ENCODE results near the gene PRKCQ.

The PRKCQ gene

DNA sequence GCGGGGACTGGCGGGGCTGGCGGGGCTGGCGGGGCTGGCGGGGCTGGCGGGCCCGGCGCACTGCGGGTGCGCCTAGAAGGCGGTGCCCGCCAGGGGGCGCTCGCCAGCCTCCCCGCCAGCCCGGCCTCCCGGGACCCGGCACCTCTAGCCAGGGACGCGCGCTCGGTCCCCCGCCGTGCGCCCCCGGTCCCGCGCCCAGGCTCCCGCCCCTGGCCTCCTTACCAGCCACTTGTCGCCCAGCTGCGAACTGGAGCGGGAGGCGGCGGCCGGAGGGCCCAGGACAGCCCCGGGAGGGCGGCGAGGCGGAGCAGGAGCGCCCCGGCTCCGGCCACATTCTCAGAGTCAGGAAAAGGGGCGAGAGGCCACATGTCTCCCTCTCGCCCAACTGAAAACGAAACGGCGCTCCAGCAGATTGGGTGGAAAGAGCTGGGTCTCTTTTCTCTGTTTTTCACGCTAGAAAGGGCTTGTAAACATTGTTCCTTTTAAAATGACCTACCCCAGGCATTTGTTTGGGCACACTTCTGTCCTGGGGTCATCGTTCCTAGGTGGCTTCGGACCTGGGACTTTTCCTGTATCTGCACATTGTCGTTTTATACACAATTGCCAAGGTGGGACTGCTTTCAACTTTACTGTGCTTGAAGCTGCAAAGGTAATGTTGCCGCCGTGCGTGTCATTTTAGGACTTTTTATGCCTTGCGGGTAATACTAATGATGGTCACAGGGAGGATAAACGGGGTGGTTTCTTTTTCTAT is 378 bp upstream of the PRKCQ start:
- TF ChIP-seq, protein P1, sequence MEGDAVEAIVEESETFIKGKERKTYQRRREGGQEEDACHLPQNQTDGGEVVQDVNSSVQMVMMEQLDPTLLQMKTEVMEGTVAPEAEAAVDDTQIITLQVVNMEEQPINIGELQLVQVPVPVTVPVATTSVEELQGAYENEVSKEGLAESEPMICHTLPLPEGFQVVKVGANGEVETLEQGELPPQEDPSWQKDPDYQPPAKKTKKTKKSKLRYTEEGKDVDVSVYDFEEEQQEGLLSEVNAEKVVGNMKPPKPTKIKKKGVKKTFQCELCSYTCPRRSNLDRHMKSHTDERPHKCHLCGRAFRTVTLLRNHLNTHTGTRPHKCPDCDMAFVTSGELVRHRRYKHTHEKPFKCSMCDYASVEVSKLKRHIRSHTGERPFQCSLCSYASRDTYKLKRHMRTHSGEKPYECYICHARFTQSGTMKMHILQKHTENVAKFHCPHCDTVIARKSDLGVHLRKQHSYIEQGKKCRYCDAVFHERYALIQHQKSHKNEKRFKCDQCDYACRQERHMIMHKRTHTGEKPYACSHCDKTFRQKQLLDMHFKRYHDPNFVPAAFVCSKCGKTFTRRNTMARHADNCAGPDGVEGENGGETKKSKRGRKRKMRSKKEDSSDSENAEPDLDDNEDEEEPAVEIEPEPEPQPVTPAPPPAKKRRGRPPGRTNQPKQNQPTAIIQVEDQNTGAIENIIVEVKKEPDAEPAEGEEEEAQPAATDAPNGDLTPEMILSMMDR (IDR thresholded peaks at IDR 0.05; ENCODE audit: low read length), result 0 out of 2 replicates have a peak, but pooled peaks have one; percentile 7
- TF ChIP-seq EZH2 (IDR thresholded peaks at IDR 0.05; ENCODE audit: borderline replicate concordance, low read length), result no peak
- H3K9me2 ChIP-seq (ENCODE audit: low read depth, low read length), result no peaks in the 10 kb centered on the region
- no peaks in the 10 kb centered on the region for H3K36me3 ChIP-seq (ENCODE audit: insufficient read depth, low read length)
- H3K27ac ChIP-seq (ENCODE audit: low read depth, low read length, poor library complexity, severe bottlenecking), result no peak overlapping the region
- H3K9me3 ChIP-seq (ENCODE audit: low read length), result no peaks in the 10 kb centered on the region
- H3K4me3 ChIP-seq (ENCODE audit: low read depth, low read length, poor library complexity, severe bottlenecking), result peak overlapping the region; percentile 70
- H3K79me2 ChIP-seq (ENCODE audit: insufficient read depth, low read length), result no peaks in the 10 kb centered on the region
- H4K20me1 ChIP-seq (ENCODE audit: insufficient read depth, low read length), result no peaks in the 10 kb centered on the region
- H3K27me3 ChIP-seq (ENCODE audit: insufficient read depth, low read length), result 0 out of 2 replicates have a peak, but pooled peaks cover 4% of the 10 kb centered on the region
- H3K4me2 ChIP-seq (ENCODE audit: low read length), result peak overlapping the region; percentile 93
- H3K4me1 ChIP-seq (ENCODE audit: insufficient read depth, low read length, severe bottlenecking), result peaks cover 8% of the 10 kb centered on the region
- H3F3A ChIP-seq (ENCODE audit: insufficient read depth, low read length), result no peaks in the 10 kb centered on the region
- H3K9ac ChIP-seq (ENCODE audit: low read length), result peak overlapping the region; percentile 69
- peak overlapping the region; percentile 99; the same call in 1 of the 2 replicates for H2AFZ ChIP-seq (ENCODE audit: low read length)

DNA sequence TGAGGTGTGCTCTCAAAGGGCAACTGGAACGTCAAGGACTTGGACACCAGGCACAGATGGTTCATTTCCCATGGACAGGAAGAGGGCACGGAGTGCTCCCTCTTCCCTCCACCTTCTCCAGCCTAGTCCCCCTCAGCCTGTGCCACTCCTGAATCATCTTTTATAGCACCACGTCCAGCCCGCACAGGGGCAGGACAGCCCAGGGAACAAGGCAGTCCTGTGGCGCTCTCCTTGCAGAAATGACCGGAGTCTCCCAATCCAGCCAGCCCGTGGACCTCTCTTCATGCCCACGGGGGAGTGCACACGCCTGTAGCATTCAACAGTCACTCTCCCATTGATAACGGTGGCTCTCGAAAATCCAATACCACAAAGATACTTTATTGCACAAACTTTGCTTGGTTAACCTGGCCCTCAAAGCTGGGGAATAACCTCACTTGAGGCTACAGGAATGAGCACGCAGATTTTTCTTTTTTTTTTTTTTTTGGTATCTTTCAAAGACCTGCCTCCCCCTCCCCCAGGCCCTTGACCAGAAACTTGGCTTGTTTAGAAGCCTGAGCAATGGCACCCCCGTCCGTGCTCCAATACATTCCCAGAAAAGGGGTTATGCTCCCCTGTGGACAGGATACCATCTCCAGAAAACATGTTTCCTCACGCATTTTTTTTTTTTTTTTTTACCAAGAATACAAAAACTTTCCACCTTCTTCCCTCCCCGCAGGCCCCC is 733 bp downstream of the PRKCQ start:
- Histone ChIP-seq H3K9me2 (ENCODE audit: low read depth, low read length) (no peaks in the 10 kb centered on the region), H3K9me3 (ENCODE audit: low read length) (no peaks in the 10 kb centered on the region), H3K9ac (ENCODE audit: low read length) (no peak overlapping the region), H3K4me2 (ENCODE audit: low read length) (peak overlapping the region; percentile 53; the same call in 1 of the 2 replicates), H3K79me2 (ENCODE audit: insufficient read depth, low read length) (no peaks in the 10 kb centered on the region), H2AFZ (ENCODE audit: low read length) (no peak overlapping the region), H3K36me3 (ENCODE audit: insufficient read depth, low read length) (no peaks in the 10 kb centered on the region), H3F3A (ENCODE audit: insufficient read depth, low read length) (no peaks in the 10 kb centered on the region), H3K4me1 (ENCODE audit: insufficient read depth, low read length, severe bottlenecking) (peaks cover 8% of the 10 kb centered on the region), H4K20me1 (ENCODE audit: insufficient read depth, low read length) (no peaks in the 10 kb centered on the region), H3K27me3 (ENCODE audit: insufficient read depth, low read length) (0 out of 2 replicates have a peak, but pooled peaks cover 4% of the 10 kb centered on the region), H3K4me3 (ENCODE audit: low read depth, low read length, poor library complexity, severe bottlenecking) (peak overlapping the region; percentile 40), H3K27ac (ENCODE audit: low read depth, low read length, poor library complexity, severe bottlenecking) (no peak overlapping the region)
- TF ChIP-seq, protein P1 (IDR thresholded peaks at IDR 0.05; ENCODE audit: low read length), result no peak
- TF ChIP-seq EZH2 (IDR thresholded peaks at IDR 0.05; ENCODE audit: borderline replicate concordance, low read length), result no peak

DNA sequence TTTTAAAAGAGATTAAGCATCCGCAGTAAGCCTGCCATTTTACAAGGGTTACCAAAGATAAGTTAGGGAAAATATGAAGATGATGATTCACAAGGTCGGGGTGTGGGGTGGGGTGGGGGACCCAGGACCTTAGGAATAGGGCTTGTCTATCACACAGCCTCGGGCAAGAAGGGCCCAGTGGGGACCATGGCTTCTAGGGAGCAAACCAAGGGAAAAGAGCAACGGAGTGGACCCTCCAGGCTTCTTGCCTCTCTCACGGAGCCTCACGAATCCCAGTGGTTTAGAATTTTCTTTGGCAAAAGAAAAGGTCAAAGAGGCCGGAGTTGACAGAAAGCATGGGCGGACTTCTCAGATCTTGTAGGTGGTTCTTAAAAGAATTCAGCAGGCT is 1.3 kb downstream of the PRKCQ start:
- Histone ChIP-seq H3K27me3 (ENCODE audit: insufficient read depth, low read length) (0 out of 2 replicates have a peak, but pooled peaks cover 4% of the 10 kb centered on the region), H3K79me2 (ENCODE audit: insufficient read depth, low read length) (no peaks in the 10 kb centered on the region), H4K20me1 (ENCODE audit: insufficient read depth, low read length) (no peaks in the 10 kb centered on the region), H3K4me1 (ENCODE audit: insufficient read depth, low read length, severe bottlenecking) (peaks cover 8% of the 10 kb centered on the region), H3K9me3 (ENCODE audit: low read length) (no peaks in the 10 kb centered on the region), H3K9me2 (ENCODE audit: low read depth, low read length) (no peaks in the 10 kb centered on the region), H2AFZ (ENCODE audit: low read length) (no peak overlapping the region), H3K36me3 (ENCODE audit: insufficient read depth, low read length) (no peaks in the 10 kb centered on the region), H3K4me3 (ENCODE audit: low read depth, low read length, poor library complexity, severe bottlenecking) (no peak overlapping the region), H3K27ac (ENCODE audit: low read depth, low read length, poor library complexity, severe bottlenecking) (no peak overlapping the region), H3K9ac (ENCODE audit: low read length) (no peak overlapping the region), H3K4me2 (ENCODE audit: low read length) (no peak overlapping the region), H3F3A (ENCODE audit: insufficient read depth, low read length) (no peaks in the 10 kb centered on the region)
- TF ChIP-seq EZH2 (IDR thresholded peaks at IDR 0.05; ENCODE audit: borderline replicate concordance, low read length), result no peak
- TF ChIP-seq, protein P1 (IDR thresholded peaks at IDR 0.05; ENCODE audit: low read length), result no peak
